ENCODE results near the gene ATP6V1C2.
"Not testable (repeated sequence)": the region's sequence is repeated elsewhere in the genome, so short reads cannot be mapped to it uniquely, and the experiment has no call there.

Gene ATP6V1C2

DNA sequence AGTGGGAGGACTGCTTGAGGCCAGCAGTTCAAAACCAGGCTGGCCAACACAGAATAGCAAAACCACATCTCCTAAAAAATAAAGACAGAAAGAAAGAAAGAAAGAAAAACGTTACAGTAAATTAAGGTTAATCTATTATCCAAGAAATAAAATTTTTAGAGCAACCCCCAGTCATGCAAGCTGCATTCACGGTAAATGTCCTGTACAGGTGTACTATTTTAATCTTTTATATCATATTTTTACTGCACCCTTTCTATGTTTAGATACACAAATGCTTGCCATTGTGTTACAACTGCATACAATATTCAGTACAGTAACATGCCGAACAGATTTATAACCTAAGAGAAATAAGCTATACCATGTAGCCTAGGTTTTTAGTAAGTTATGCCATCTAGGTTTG, 85.1 kb downstream of the ATP6V1C2 start:
- DNase-seq (ENCODE audit: extremely low spot score, insufficient read length, low read depth) (no peak), FAIRE-seq (no peak)

- DNase-seq (ENCODE audit: extremely low spot score, insufficient read length, low read depth): no peak
- peak; percentile 85 for FAIRE-seq
These were observed 89.1 kb downstream of the ATP6V1C2 start for GRCh38 chr2:10810202-10811161.

GRCh38 chr2:10811517-10811916, 90.1 kb downstream of the ATP6V1C2 start:
- FAIRE-seq (no peak), DNase-seq (ENCODE audit: extremely low spot score, insufficient read length, low read depth) (no peak)

DNA sequence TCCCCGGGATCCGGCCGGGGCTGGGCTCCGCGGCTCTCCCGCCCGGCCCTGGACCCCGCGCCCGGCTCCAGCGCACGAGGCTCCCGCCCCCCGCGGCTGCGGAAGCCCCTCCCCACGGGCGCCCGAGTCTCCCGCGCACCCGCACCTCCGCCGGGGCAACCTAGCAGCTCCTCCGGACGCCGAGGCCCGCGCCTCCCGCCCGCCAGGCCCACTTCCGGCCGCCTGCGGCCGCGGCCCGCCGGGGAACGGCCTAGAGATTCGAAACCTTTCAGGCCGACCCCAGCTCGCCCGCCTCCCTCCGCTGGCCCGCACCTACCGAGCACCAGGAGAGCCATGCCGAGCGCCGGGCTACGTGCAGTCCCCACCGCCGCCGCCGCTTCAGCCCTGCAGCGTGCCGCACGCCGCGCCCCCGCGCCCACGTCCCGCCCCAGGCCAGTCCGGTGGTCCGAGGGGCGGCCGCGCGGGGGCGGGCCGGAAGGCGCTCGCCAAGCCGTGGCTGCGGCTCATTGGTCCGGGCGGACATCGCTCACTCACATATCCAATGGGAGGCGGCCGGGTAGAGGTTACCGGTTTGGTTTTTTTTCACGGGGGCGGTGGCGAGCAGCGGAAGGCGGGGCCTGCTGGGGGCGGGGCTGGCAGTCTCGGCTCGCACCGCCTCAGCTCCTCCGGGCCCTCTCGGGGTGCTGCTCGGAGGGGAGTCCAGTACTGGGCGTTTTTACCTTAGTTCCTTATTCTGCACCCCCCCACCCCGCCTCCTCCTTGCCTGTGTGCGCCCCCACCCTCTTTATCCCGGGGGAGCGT, 91.1 kb downstream of the ATP6V1C2 start, which contains the start of gene PDIA6:
PDIA6 (minus strand) TSS at position 424 of the 801 bp plus-strand sequence; CDS start at position 335, 89 bp downstream.
- DNase-seq (ENCODE audit: extremely low spot score, insufficient read length, low read depth) (peak; percentile 90), FAIRE-seq (peak; percentile 82)

- not testable (repeated sequence) for FAIRE-seq; DNase-seq (ENCODE audit: extremely low spot score, insufficient read length, low read depth)
These were observed 92.0 kb downstream of the ATP6V1C2 start for GRCh38 chr2:10813163-10814138.

- FAIRE-seq: no peak
- DNase-seq (ENCODE audit: extremely low spot score, insufficient read length, low read depth): no peak
These were observed 92.7 kb downstream of the ATP6V1C2 start for GRCh38 chr2:10814142-10814541.

GRCh38 chr2:10814571-10815331, 93.3 kb downstream of the ATP6V1C2 start:
- DNase-seq (ENCODE audit: extremely low spot score, insufficient read length, low read depth): no peak

DNA sequence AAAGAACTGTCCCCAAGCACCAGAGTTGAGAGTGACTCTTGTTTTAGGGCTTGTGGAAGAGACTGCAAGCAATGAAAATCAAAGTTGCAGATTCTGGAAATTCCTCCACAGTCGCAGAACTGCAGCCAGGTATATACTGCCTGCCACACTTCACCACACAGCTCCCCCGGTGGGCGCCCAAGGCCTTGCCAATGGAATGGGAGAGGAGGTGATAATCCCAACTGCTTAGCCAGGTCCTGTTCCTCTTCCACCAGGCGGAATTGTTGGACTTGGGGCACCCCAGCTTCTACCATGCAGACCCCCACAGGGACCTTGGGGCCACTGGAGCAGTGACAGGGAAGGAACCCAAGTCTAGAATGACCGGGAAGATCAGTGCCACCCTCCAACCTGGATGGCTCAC, 96.0 kb downstream of the ATP6V1C2 start:
- no peak for FAIRE-seq
- no peak for DNase-seq (ENCODE audit: extremely low spot score, insufficient read length, low read depth)

More at GRCh38 chr2:10814571-10815331, 93.3 kb downstream of the ATP6V1C2 start:
- FAIRE-seq: no peak

- DNase-seq (ENCODE audit: extremely low spot score, insufficient read length, low read depth); FAIRE-seq: not testable (repeated sequence)
These were observed 96.9 kb downstream of the ATP6V1C2 start for GRCh38 chr2:10818305-10818704.

GRCh38 chr2:10818984-10819383, 97.6 kb downstream of the ATP6V1C2 start:
- DNase-seq (ENCODE audit: extremely low spot score, insufficient read length, low read depth) (no peak), FAIRE-seq (no peak)

DNA sequence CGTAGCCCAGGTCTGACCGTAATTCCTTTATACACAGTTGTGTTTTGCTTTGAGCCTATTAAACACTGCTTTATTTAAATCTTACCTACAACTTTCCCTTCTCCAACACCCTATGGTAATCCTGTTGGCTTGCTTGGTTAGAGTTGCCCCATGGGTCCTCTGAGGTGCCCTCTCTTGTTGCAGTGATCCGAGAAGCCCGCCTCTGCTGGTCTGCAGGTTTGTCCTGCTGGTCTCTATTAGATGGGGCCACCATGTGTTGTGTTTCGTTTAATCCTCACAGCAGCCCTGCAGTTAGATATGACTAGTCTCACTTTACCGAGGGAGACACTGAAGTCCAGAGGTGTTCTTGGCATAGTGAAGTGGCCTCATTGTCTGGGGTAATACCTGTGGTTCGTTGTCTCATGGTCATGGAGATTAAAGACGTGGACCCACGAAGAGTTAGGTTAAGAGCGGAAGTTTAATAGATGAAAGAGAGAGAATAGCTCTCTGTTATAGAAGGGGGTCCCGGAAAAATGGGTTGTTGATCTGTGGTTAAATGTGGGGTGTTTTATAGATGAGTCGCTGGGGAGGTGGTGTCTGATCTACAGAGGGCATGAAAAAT, 98.4 kb downstream of the ATP6V1C2 start:
- FAIRE-seq: no peak
- no peak for DNase-seq (ENCODE audit: extremely low spot score, insufficient read length, low read depth)

GRCh38 chr2:10820562-10820961, 99.1 kb downstream of the ATP6V1C2 start:
- DNase-seq (ENCODE audit: extremely low spot score, insufficient read length, low read depth): no peak
- no peak for FAIRE-seq

- FAIRE-seq (no peak), DNase-seq (ENCODE audit: extremely low spot score, insufficient read length, low read depth) (no peak)
These were observed 99.7 kb downstream of the ATP6V1C2 start for GRCh38 chr2:10820978-10821695.

DNA sequence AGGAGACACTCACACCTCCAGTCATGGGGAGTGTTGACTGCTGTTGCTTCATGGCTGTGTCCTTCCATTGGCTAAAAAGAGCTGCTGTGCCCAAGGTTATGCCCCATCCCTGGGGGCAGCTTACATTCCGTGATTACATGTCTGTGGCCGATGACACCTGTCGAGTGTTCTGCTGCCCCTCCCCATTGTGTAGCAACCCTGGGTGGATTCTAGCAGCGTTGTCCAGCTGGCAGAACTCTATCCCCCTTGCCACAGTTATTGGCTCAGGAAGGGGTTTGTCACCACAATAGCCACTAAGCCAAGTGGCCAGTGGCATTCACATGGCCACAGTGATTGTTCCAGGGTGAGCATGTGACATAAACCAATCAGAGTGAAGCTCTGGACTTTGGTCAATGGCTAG, 102.8 kb downstream of the ATP6V1C2 start:
- no peak for FAIRE-seq
- no peak for DNase-seq (ENCODE audit: extremely low spot score, insufficient read length, low read depth)

DNA sequence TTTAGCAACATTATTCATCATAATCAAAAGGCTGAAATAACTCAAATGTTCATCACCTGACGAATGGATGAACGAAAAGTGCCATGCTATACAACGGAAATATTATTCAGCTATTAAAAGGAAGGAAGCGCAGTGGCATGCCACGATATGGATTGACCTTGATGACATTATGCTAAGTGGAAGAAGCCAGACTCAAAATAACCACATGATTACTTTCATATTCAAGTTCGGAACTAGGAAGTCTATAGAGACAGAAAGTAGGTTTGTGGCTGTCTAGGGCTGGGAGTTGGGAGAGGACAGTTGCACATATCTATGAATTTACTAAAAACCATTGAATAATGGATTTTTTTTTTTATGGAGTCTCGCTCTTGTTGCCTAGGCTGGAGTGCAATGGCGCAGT, 104.6 kb downstream of the ATP6V1C2 start:
- FAIRE-seq (no peak), DNase-seq (ENCODE audit: extremely low spot score, insufficient read length, low read depth) (no peak)

- DNase-seq (ENCODE audit: extremely low spot score, insufficient read length, low read depth) (no peak), FAIRE-seq (no peak)
These were observed 105.2 kb downstream of the ATP6V1C2 start for GRCh38 chr2:10826625-10827024.

DNA sequence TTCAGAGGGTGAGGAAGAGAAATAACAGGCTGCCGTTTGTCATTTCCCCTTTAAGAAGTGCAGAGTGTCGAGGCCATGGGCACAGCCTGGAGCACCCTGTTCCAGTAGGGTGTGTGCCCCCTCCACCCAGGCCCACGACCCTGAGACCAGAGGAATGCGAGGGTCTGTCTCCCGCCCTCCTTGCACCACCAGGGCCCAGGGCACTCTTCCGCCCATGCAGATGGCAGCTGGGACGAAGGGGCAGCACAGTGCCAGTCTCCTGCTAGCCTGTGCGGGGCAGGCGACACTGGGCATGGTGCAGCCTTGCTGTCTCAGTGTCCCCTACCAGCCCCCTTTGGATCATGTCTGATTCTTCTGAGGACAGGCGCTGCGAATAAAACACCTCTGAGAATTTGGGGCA, 106.9 kb downstream of the ATP6V1C2 start:
- FAIRE-seq (no peak), DNase-seq (ENCODE audit: extremely low spot score, insufficient read length, low read depth) (no peak)

- no peak for DNase-seq (ENCODE audit: extremely low spot score, insufficient read length, low read depth)
- no peak for FAIRE-seq
These were observed 107.9 kb downstream of the ATP6V1C2 start for GRCh38 chr2:10829299-10829698.
